ENCODE data around the gene MIEF2.
"Not testable (repeated sequence)": the region's sequence is repeated elsewhere in the genome, so short reads cannot be mapped to it uniquely, and the experiment has no call there.

MIEF2 gene

GRCh38 chr17:18260332-18261145, at the start of gene MIEF2:
Gene MIEF2 (plus strand): TSS chr17:18260662. CDS start chr17:18262721, 2,059 bp downstream.
- peak; percentile 96 for DNase-seq

- DNase-seq: no peak
Observed at GRCh38 chr17:18213666-18214270, 46.7 kb upstream of the MIEF2 start.

GRCh38 chr17:18216906-18217305, 43.6 kb upstream of the MIEF2 start:
- not testable (repeated sequence) for DNase-seq

- DNase-seq: peak; percentile 73
Observed at GRCh38 chr17:18217412-18218015, 42.9 kb upstream of the MIEF2 start.

- no peak for DNase-seq
Observed at GRCh38 chr17:18218756-18219415, 41.6 kb upstream of the MIEF2 start.

- no peak for DNase-seq
Observed at GRCh38 chr17:18224053-18224386, 36.4 kb upstream of the MIEF2 start.

GRCh38 chr17:18224387-18225120, 35.9 kb upstream of the MIEF2 start:
- DNase-seq: no peak

GRCh38 chr17:18225121-18225641, 35.3 kb upstream of the MIEF2 start, which contains the start of gene LLGL1:
Gene LLGL1 (plus strand): TSS chr17:18225635. CDS start chr17:18225683, 48 bp downstream.
- peak; percentile 98 for DNase-seq

- no peak for DNase-seq
Observed at GRCh38 chr17:18225642-18226283, 34.7 kb upstream of the MIEF2 start.

GRCh38 chr17:18226284-18226945, 34.0 kb upstream of the MIEF2 start:
- no peak for DNase-seq

GRCh38 chr17:18227635-18228034, 32.8 kb upstream of the MIEF2 start:
- DNase-seq: no peak

GRCh38 chr17:18228176-18228682, 32.2 kb upstream of the MIEF2 start:
- no peak for DNase-seq

GRCh38 chr17:18229254-18229653, 31.2 kb upstream of the MIEF2 start:
- no peak for DNase-seq

- DNase-seq: no peak
Observed at GRCh38 chr17:18229771-18230170, 30.7 kb upstream of the MIEF2 start.

GRCh38 chr17:18230288-18231141, 29.9 kb upstream of the MIEF2 start:
- DNase-seq: no peak

GRCh38 chr17:18231164-18231563, 29.3 kb upstream of the MIEF2 start:
- no peak for DNase-seq

- no peak for DNase-seq
Observed at GRCh38 chr17:18233803-18234518, 26.5 kb upstream of the MIEF2 start.

- no peak for DNase-seq
Observed at GRCh38 chr17:18234853-18235380, 25.5 kb upstream of the MIEF2 start.

GRCh38 chr17:18235743-18236256, 24.7 kb upstream of the MIEF2 start:
- no peak for DNase-seq
